ENCODE measurements around the gene PRKCB. TPM values are rescaled to one million over a fixed set of nuclear protein-coding genes. Genes with fewer than 3 reads are reported as not detected.

The PRKCB gene
- total RNA-seq, 2 experiments from 2014 or later, result 56.3 to 57.9 TPM

GRCh38 chr16:23855010-23855409, 19.2 kb downstream of the PRKCB start:
- peaks cover 19% of the 10 kb centered on the region for H3K36me3 Mint-ChIP-seq
- no peak overlapping the region for H3K27ac Mint-ChIP-seq
- POLR2A ChIA-PET, result interaction anchor here (1.2 kb wide), 1 partner anchor 8 kb away, joined by 3 read pairs; no protein-coding TSS in a partner anchor
- no peak overlapping the region for H3K4me3 Mint-ChIP-seq
- peaks cover 9% of the 10 kb centered on the region for H3K9me3 Mint-ChIP-seq
- peaks cover 89% of the 10 kb centered on the region for H3K4me1 Mint-ChIP-seq (ENCODE audit: low read depth)
- no peaks in the 10 kb centered on the region for H3K27me3 Mint-ChIP-seq
- intact Hi-C loops (cut with micrococcal nuclease), result no loop called here
- DNase-seq, result no peak
- CTCF ChIA-PET, result interaction anchor here (1.1 kb wide), 1 partner anchor 156 kb away, joined by 3 read pairs; no protein-coding TSS in a partner anchor

GRCh38 chr16:23856251-23856709, 20.5 kb downstream of the PRKCB start:
- no peak overlapping the region for H3K27ac Mint-ChIP-seq
- peaks cover 82% of the 10 kb centered on the region for H3K4me1 Mint-ChIP-seq (ENCODE audit: low read depth)
- H3K36me3 Mint-ChIP-seq, result peaks cover 13% of the 10 kb centered on the region
- no peak overlapping the region for H3K4me3 Mint-ChIP-seq
- no peaks in the 10 kb centered on the region for H3K27me3 Mint-ChIP-seq
- CTCF ChIA-PET, result interaction anchor here (1.4 to 3.4 kb wide), 2 partner anchors 56 to 154 kb away, joined by 3 to 9 read pairs; no protein-coding TSS in a partner anchor
- POLR2A ChIA-PET, result no interaction called here
- peaks cover 7% of the 10 kb centered on the region for H3K9me3 Mint-ChIP-seq
- intact Hi-C loops (cut with micrococcal nuclease), result no loop called here
- no peak for DNase-seq

GRCh38 chr16:23857256-23857880, 21.6 kb downstream of the PRKCB start:
- Mint-ChIP-seq H3K27ac (no peak overlapping the region), H3K4me1 (ENCODE audit: low read depth) (peaks cover 82% of the 10 kb centered on the region), H3K27me3 (no peaks in the 10 kb centered on the region), H3K36me3 (peaks cover 11% of the 10 kb centered on the region), H3K9me3 (peaks cover 4% of the 10 kb centered on the region), H3K4me3 (no peak overlapping the region)
- intact Hi-C loops (cut with micrococcal nuclease), result no loop called here
- POLR2A ChIA-PET, result no interaction called here
- CTCF ChIA-PET, result interaction anchor here (3.4 kb wide), 1 partner anchor 153 kb away, joined by 9 read pairs; no protein-coding TSS in a partner anchor
- DNase-seq, result peak; percentile 23

GRCh38 chr16:23857881-23858269, 22.1 kb downstream of the PRKCB start:
- DNase-seq, result no peak
- Mint-ChIP-seq H3K4me1 (ENCODE audit: low read depth) (peaks cover 80% of the 10 kb centered on the region), H3K36me3 (peaks cover 8% of the 10 kb centered on the region), H3K27me3 (no peaks in the 10 kb centered on the region), H3K4me3 (no peak overlapping the region), H3K9me3 (peaks cover 3% of the 10 kb centered on the region), H3K27ac (no peak overlapping the region)
- ChIA-PET CTCF (interaction anchor here (3.4 kb wide), 1 partner anchor 152 kb away, joined by 9 read pairs; no protein-coding TSS in a partner anchor), POLR2A (interaction anchor here (0.5 kb wide), 1 partner anchor 701 kb away, joined by 3 read pairs; no protein-coding TSS in a partner anchor)
- intact Hi-C loops (cut with micrococcal nuclease), result no loop called here

DNA sequence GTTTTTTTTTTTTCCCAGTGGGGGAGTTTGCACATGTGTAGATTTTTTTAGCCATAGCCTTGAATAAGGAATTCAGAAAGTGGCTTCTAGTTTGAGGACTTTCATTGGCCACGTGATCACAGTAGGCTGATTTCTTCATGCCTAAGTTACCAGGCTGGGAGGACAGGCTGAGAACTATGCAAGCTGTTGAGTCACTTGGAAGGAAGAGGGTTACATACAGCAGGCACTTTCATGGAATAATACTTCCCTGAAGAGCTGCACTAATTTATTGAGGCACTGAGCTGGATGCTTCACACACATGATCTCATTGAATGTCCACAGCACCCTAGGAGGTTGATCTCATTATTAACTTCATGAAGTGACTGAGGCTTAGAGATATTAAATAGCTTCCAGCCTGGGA, 22.8 kb downstream of the PRKCB start:
- CTCF ChIA-PET, result interaction anchor here (0.8 to 3.4 kb wide), 3 partner anchors 18 to 152 kb away, joined by 3 to 9 read pairs (median 3); no protein-coding TSS in a partner anchor
- no peak for DNase-seq
- H3K9me3 Mint-ChIP-seq, result peaks cover 3% of the 10 kb centered on the region
- intact Hi-C loops (cut with micrococcal nuclease), result no loop called here
- H3K36me3 Mint-ChIP-seq, result peaks cover 7% of the 10 kb centered on the region
- no peak overlapping the region for H3K27ac Mint-ChIP-seq
- no peak overlapping the region for H3K4me3 Mint-ChIP-seq
- peaks cover 77% of the 10 kb centered on the region for H3K4me1 Mint-ChIP-seq (ENCODE audit: low read depth)
- H3K27me3 Mint-ChIP-seq, result no peaks in the 10 kb centered on the region
- POLR2A ChIA-PET, result interaction anchor here (0.5 to 1.1 kb wide), 2 partner anchors 23 to 702 kb away, joined by 3 read pairs; partner anchors contain the start of gene PRKCB

DNA sequence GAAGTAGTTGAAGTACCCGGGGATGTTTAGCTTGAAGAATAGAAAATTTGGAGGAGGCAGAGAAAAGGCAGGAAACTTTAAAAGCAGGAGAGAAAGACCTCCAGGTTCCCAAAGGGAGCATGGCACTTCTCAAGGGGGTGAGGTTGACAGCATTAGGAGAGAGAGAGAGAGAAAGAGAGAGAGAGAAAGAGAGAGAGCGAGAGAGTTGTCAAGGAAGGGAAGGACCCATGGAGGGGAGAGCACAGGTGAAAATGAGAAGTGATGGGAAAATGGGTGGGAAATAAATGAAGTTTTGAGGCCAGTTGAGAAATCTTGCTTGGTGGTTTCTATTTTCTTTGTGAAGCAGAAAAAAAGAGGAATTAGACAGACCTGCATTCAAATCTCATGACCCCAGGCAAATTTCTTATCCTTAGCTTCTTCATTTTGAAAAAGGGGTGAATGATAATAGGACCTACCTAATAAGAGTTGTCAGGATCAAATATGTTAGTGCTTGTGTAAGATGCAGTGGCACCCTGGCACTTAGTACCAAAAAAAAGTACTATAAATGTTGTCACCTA, 24.0 kb downstream of the PRKCB start:
- DNase-seq, result no peak
- Mint-ChIP-seq H3K4me1 (ENCODE audit: low read depth) (peaks cover 78% of the 10 kb centered on the region), H3K27ac (no peak overlapping the region), H3K9me3 (no peaks in the 10 kb centered on the region), H3K4me3 (no peak overlapping the region), H3K27me3 (no peaks in the 10 kb centered on the region), H3K36me3 (no peaks in the 10 kb centered on the region)
- intact Hi-C loops (cut with micrococcal nuclease), result no loop called here
- POLR2A ChIA-PET, result interaction anchor here (1.1 kb wide), 1 partner anchor 24 kb away, joined by 3 read pairs; the partner anchor contains the start of gene PRKCB
- CTCF ChIA-PET, result no interaction called here

DNA sequence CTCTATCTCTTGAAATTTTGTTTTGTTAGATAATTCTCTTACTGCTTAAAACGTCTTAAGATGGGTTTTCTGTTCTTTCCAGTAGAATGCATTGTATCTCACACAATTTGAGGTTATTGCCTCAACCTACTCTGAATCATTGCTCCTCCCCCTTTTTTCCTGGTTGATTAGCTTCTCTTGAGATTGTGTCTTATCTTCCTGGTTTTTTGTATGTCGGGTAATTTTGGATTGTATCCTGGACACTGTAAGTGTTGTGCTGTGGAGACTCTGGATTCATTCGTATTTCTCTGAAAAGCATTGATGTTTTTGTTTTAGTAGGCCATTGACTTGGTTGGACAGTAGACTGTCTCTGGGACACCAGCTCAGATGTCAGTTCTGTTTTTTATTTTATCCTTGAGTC, 26.1 kb downstream of the PRKCB start:
- Mint-ChIP-seq H3K4me3 (no peak overlapping the region), H3K27me3 (no peaks in the 10 kb centered on the region), H3K36me3 (no peaks in the 10 kb centered on the region), H3K9me3 (no peaks in the 10 kb centered on the region), H3K4me1 (ENCODE audit: low read depth) (peaks cover 76% of the 10 kb centered on the region), H3K27ac (no peak overlapping the region)
- DNase-seq, result no peak
- CTCF ChIA-PET, result interaction anchor here (1.4 to 4.3 kb wide), 3 partner anchors 15 to 152 kb away, joined by 3 to 22 read pairs (median 3); no protein-coding TSS in a partner anchor
- intact Hi-C loops (cut with micrococcal nuclease), result no loop called here
- POLR2A ChIA-PET, result no interaction called here

- Mint-ChIP-seq H3K36me3 (no peaks in the 10 kb centered on the region), H3K4me3 (no peak overlapping the region), H3K4me1 (ENCODE audit: low read depth) (peaks cover 72% of the 10 kb centered on the region), H3K9me3 (no peaks in the 10 kb centered on the region), H3K27ac (no peak overlapping the region), H3K27me3 (no peaks in the 10 kb centered on the region)
- intact Hi-C loops (cut with micrococcal nuclease), result no loop called here
- POLR2A ChIA-PET, result no interaction called here
- CTCF ChIA-PET, result interaction anchor here (4.3 kb wide), 1 partner anchor 147 kb away, joined by 22 read pairs; no protein-coding TSS in a partner anchor
- DNase-seq, result no peak
Observed at GRCh38 chr16:23862556-23862955, 26.8 kb downstream of the PRKCB start.

GRCh38 chr16:23863511-23864422, 28.0 kb downstream of the PRKCB start:
- intact Hi-C loops (cut with micrococcal nuclease), result loop anchor here (1.0 kb wide), 3 partner anchors 11 to 60 kb away; no protein-coding TSS in a partner anchor
- Mint-ChIP-seq H3K27ac (peak overlapping the region; percentile 80), H3K4me1 (ENCODE audit: low read depth) (peaks cover 69% of the 10 kb centered on the region), H3K4me3 (peak overlapping the region; percentile 72), H3K9me3 (no peaks in the 10 kb centered on the region), H3K36me3 (no peaks in the 10 kb centered on the region), H3K27me3 (no peaks in the 10 kb centered on the region)
- ChIA-PET CTCF (interaction anchor here (1.0 to 4.3 kb wide), 4 partner anchors 38 to 146 kb away, joined by 3 to 22 read pairs (median 4); no protein-coding TSS in a partner anchor), POLR2A (interaction anchor here (0.7 to 1.1 kb wide), 4 partner anchors 9 to 306 kb away, joined by 3 read pairs; partner anchors contain the start of genes EARS2 and UBFD1)
- peak; percentile 44 for DNase-seq

- DNase-seq, result no peak
- Mint-ChIP-seq H3K9me3 (no peaks in the 10 kb centered on the region), H3K4me1 (ENCODE audit: low read depth) (peaks cover 70% of the 10 kb centered on the region), H3K27ac (no peak overlapping the region), H3K27me3 (no peaks in the 10 kb centered on the region), H3K4me3 (no peak overlapping the region), H3K36me3 (no peaks in the 10 kb centered on the region)
- ChIA-PET CTCF (no interaction called here), POLR2A (no interaction called here)
- intact Hi-C loops (cut with micrococcal nuclease), result loop anchor here (5.0 kb wide), 1 partner anchor 131 kb away; no protein-coding TSS in a partner anchor
Observed at GRCh38 chr16:23865853-23866252, 30.1 kb downstream of the PRKCB start.

- ChIA-PET CTCF (interaction anchor here (0.6 kb wide), 1 partner anchor 139 kb away, joined by 3 read pairs; no protein-coding TSS in a partner anchor), POLR2A (no interaction called here)
- H3K9me3 Mint-ChIP-seq, result no peaks in the 10 kb centered on the region
- intact Hi-C loops (cut with micrococcal nuclease), result loop anchor here (5.0 kb wide), 1 partner anchor 131 kb away; no protein-coding TSS in a partner anchor
- H3K27ac Mint-ChIP-seq, result no peak overlapping the region
- H3K27me3 Mint-ChIP-seq, result no peaks in the 10 kb centered on the region
- no peaks in the 10 kb centered on the region for H3K36me3 Mint-ChIP-seq
- no peak overlapping the region for H3K4me3 Mint-ChIP-seq
- no peak for DNase-seq
- H3K4me1 Mint-ChIP-seq (ENCODE audit: low read depth), result peaks cover 69% of the 10 kb centered on the region
Observed at GRCh38 chr16:23866621-23867020, 30.8 kb downstream of the PRKCB start.

All from activated CD4-positive, alpha-beta memory T cell treated with anti-CD3 and anti-CD28 coated beads for 36 hours (primary cell).